H1 (cell line): ENCODE data around the gene BICRAL. TPM values are rescaled to one million over a fixed set of nuclear protein-coding genes. Genes with fewer than 3 reads are reported as not detected.

Experiments
- CTCF ChIA-PET: fragments of 300-600 bp; sonication (Branson Sonifier 250); formaldehyde crosslinking; loops from one replicate; lab custom pipeline; 2021; ENCODE audit not compliant: partially characterized antibody; lab: Charles Lee
- POLR2A ChIA-PET: fragments of 300-600 bp; sonication (Branson Sonifier 250); formaldehyde crosslinking; loops from one replicate; lab custom pipeline; 2021; ENCODE audit warnings: inconsistent platforms; ENCODE audit not compliant: partially characterized antibody; lab: Charles Lee
- DNase-seq, 2 experiments: peaks; one replicate each; pipeline versions ENCODE4 v3.0.0 to v3.0.0-alpha.2; 2010 to 2022; ENCODE audit warnings: low spot score in 2 of 2, low read depth in 1 of 2, mixed read lengths in 1 of 2
- FAIRE-seq: peaks from 2 replicates; lab custom pipeline; 2011; peaks lifted over from hg19 to GRCh38; lab: Jason Lieb, UNC
- H2AFZ ChIP-seq: 2 replicates; pipeline ENCODE4 v1.8.1; 2012; ENCODE audit warnings: low read length, inconsistent platforms
- H2AK5ac ChIP-seq: 2 replicates; pipeline ENCODE4 v1.6.1; 2013; ENCODE audit warnings: low read depth, low read length
- H2BK120ac ChIP-seq: replicated peaks from 2 replicates; pipeline ENCODE3; 2013; ENCODE audit warnings: low read depth, low read length, inconsistent platforms
- H2BK12ac ChIP-seq: 2 replicates; pipeline ENCODE4 v1.6.1; 2013; ENCODE audit warnings: low read depth, low read length
- H2BK15ac ChIP-seq: 2 replicates; pipeline ENCODE4 v1.6.1; 2013; ENCODE audit warnings: low read length
- H2BK20ac ChIP-seq: 2 replicates; pipeline ENCODE4 v1.6.1; 2013; ENCODE audit warnings: low read length
- H2BK5ac ChIP-seq: 2 replicates; pipeline ENCODE4 v1.6.1; 2013; ENCODE audit warnings: low read depth, low read length
- H3K14ac ChIP-seq: 2 replicates; pipeline ENCODE4 v1.6.1; 2013; ENCODE audit warnings: inconsistent platforms; ENCODE audit not compliant: insufficient read length
- H3K18ac ChIP-seq: 2 replicates; pipeline ENCODE4 v1.6.1; 2013; ENCODE audit warnings: low read length; ENCODE audit errors: extremely low read depth
- H3K23ac ChIP-seq: 2 replicates; pipeline ENCODE4 v1.6.1; 2013; ENCODE audit warnings: inconsistent platforms; ENCODE audit not compliant: insufficient read length
- H3K23me2 ChIP-seq: 2 replicates; pipeline ENCODE4 v1.6.1; 2013; ENCODE audit warnings: low read depth, low read length
- H3K27ac ChIP-seq: 2 replicates; pipeline ENCODE4 v1.6.1; 2011; ENCODE audit warnings: low read depth, low read length, inconsistent platforms
- H3K27me3 ChIP-seq, 4 experiments: replicated peaks in 1 of 4; 1 replicate in 1 of 4; 2 replicates in 3 of 4; pipeline versions ENCODE4 v1.6.1 to v1.8.1; 2011 to 2013; ENCODE audit warnings: low read length in 3 of 4, mild to moderate bottlenecking in 3 of 4, inconsistent platforms in 2 of 4, mixed read lengths in 2 of 4, moderate library complexity in 1 of 4; ENCODE audit not compliant: control insufficient read depth in 3 of 4, insufficient read depth in 3 of 4; ENCODE audit errors: extremely low read depth in 1 of 4
- H3K36me3 ChIP-seq, 4 experiments: 2 replicates each; pipeline versions ENCODE4 v1.6.1 to v1.8.1; 2011 to 2013; ENCODE audit warnings: mild to moderate bottlenecking in 4 of 4, low read length in 3 of 4, moderate library complexity in 2 of 4, control low read depth in 1 of 4, inconsistent platforms in 1 of 4; ENCODE audit not compliant: insufficient read depth in 4 of 4, control insufficient read depth in 2 of 4
- H3K4ac ChIP-seq: replicated peaks from 2 replicates; pipeline ENCODE3; 2013; ENCODE audit warnings: low read length, low read depth, mixed read lengths, inconsistent platforms; ENCODE audit not compliant: insufficient read length
- H3K4me1 ChIP-seq, 4 experiments: replicated peaks in 1 of 4; 1 replicate in 1 of 4; 2 replicates in 3 of 4; pipeline versions ENCODE4 v1.6.1 to v1.8.1; 2011 to 2013; ENCODE audit warnings: low read length in 3 of 4, inconsistent platforms in 2 of 4, mixed read lengths in 1 of 4; ENCODE audit not compliant: insufficient read depth in 4 of 4, control insufficient read depth in 3 of 4
- H3K4me2 ChIP-seq, 2 experiments: 2 replicates each; pipeline versions ENCODE4 v1.6.1 to v1.8.1; 2011 to 2013; ENCODE audit warnings: low read depth in 2 of 2, low read length in 2 of 2, control low read depth in 1 of 2, inconsistent platforms in 1 of 2, mild to moderate bottlenecking in 1 of 2; ENCODE audit not compliant: insufficient read depth in 1 of 2
- H3K4me3 ChIP-seq, 4 experiments: fragments of 200-600, 300-600 bp in 1 of 4; sonication (generic), shearing (Covaris generic), sonication (Bioruptor Twin) in 1 of 4; 2 replicates each; pipeline versions ENCODE4 v1.5.1 to v1.8.1; 2011 to 2016; ENCODE audit warnings: low read length in 4 of 4, low read depth in 3 of 4, control low read depth in 2 of 4, inconsistent platforms in 2 of 4, mild to moderate bottlenecking in 2 of 4, mixed read lengths in 1 of 4, moderate library complexity in 1 of 4; ENCODE audit not compliant: insufficient read depth in 2 of 4; ENCODE audit errors: extremely low read depth in 1 of 4
- H3K56ac ChIP-seq: replicated peaks from 2 replicates; pipeline ENCODE3; 2013; ENCODE audit warnings: low read depth, mild to moderate bottlenecking, mixed read lengths, low read length, inconsistent platforms; ENCODE audit not compliant: insufficient read length
- H3K79me1 ChIP-seq: 2 replicates; pipeline ENCODE4 v1.6.1; 2013; ENCODE audit warnings: low read depth, low read length, control low read depth
- H3K79me2 ChIP-seq, 2 experiments: 2 replicates each; pipeline versions ENCODE4 v1.6.1 to v1.8.1; 2012 to 2013; ENCODE audit warnings: low read length in 2 of 2, mild to moderate bottlenecking in 2 of 2, inconsistent platforms in 1 of 2; ENCODE audit not compliant: insufficient read depth in 2 of 2, control insufficient read depth in 1 of 2
- H3K9ac ChIP-seq, 4 experiments: replicated peaks in 1 of 4; 1 replicate in 1 of 4; 2 replicates in 3 of 4; pipeline versions ENCODE4 v1.6.1 to v1.8.1; 2011 to 2013; ENCODE audit warnings: low read depth in 3 of 4, low read length in 3 of 4, control low read depth in 2 of 4, mild to moderate bottlenecking in 2 of 4, moderate library complexity in 2 of 4, inconsistent platforms in 1 of 4; ENCODE audit errors: extremely low read depth in 1 of 4
- H3K9me3 ChIP-seq, 2 experiments: 2 replicates each; pipeline versions ENCODE4 v1.6.1 to v1.8.1; 2012 to 2013; ENCODE audit warnings: mild to moderate bottlenecking in 2 of 2, moderate library complexity in 2 of 2, control low read depth in 1 of 2, inconsistent platforms in 1 of 2, low read depth in 1 of 2, low read length in 1 of 2, mixed read lengths in 1 of 2; ENCODE audit not compliant: insufficient read depth in 2 of 2
- H4K20me1 ChIP-seq, 2 experiments: replicated peaks in 1 of 2; 2 replicates each; pipeline versions ENCODE3 to v1.8.1; 2011 to 2013; ENCODE audit warnings: inconsistent platforms in 2 of 2, low read length in 2 of 2, mild to moderate bottlenecking in 1 of 2; ENCODE audit not compliant: insufficient read depth in 2 of 2, control insufficient read depth in 1 of 2
- H4K5ac ChIP-seq: 2 replicates; pipeline ENCODE4 v1.6.1; 2013; ENCODE audit warnings: low read length, low read depth, mixed read lengths, inconsistent platforms; ENCODE audit not compliant: insufficient read length
- H4K8ac ChIP-seq: 2 replicates; pipeline ENCODE4 v1.8.0; 2013; ENCODE audit warnings: mild to moderate bottlenecking, moderate library complexity, low read length, inconsistent platforms; ENCODE audit not compliant: insufficient read depth; ENCODE audit errors: extremely low read depth
- H4K91ac ChIP-seq: replicated peaks from 2 replicates; pipeline ENCODE3; 2013; ENCODE audit warnings: low read length, mixed read lengths, inconsistent platforms; ENCODE audit not compliant: insufficient read length
- ASH2L ChIP-seq: fragments of 200-600, 300-600 bp; sonication (generic); IDR thresholded peaks from one replicate; pipeline ENCODE4 v1.7.1; 2017; ENCODE audit warnings: low read length
- BCL11A ChIP-seq, 2 experiments: IDR thresholded peaks; one replicate each; pipeline ENCODE4 v1.6.1; 2011; ENCODE audit warnings: low read depth in 2 of 2, low read length in 2 of 2, mild to moderate bottlenecking in 2 of 2
- EGR1 ChIP-seq: IDR thresholded peaks from 2 replicates; pipeline ENCODE4 v1.6.1; 2011; ENCODE audit warnings: low read depth, low read length, borderline replicate concordance
- FOSL1 ChIP-seq: IDR thresholded peaks from 2 replicates; pipeline ENCODE4 v1.6.1; 2011; ENCODE audit warnings: mild to moderate bottlenecking, low read depth, low read length, moderate library complexity; ENCODE audit not compliant: insufficient read depth
- KDM1A ChIP-seq: fragments of 200-600, 300-600 bp; sonication (generic); IDR thresholded peaks from 2 replicates; pipeline ENCODE4 v1.7.1; 2016; ENCODE audit warnings: mild to moderate bottlenecking, low read length, borderline replicate concordance
- NRF1 ChIP-seq: IDR thresholded peaks from 2 replicates; pipeline ENCODE4 v1.6.1; 2011; ENCODE audit warnings: mild to moderate bottlenecking, low read depth, low read length, improper control_type of control experiment
- RAD21 ChIP-seq, 2 experiments: IDR thresholded peaks in 1 of 2; conservative IDR thresholded peaks in 1 of 2; 2 replicates each; pipeline ENCODE4 v1.6.1; 2011; ENCODE audit warnings: low read depth in 2 of 2, low read length in 2 of 2, improper control_type of control experiment in 1 of 2, inconsistent platforms in 1 of 2, mild to moderate bottlenecking in 1 of 2, moderate library complexity in 1 of 2
- SIRT6 ChIP-seq: IDR thresholded peaks from one replicate; pipeline ENCODE4 v1.7.1; 2012; ENCODE audit warnings: low read length, inconsistent platforms
- WGBS, 2 experiments: shearing (Covaris generic) in 1 of 2; methylation state at CpG; one replicate each; pipeline versions ENCODE4 v1.1.6 to v1.1.7; 2013 to 2015; ENCODE audit warnings: low lambda C conversion rate in 2 of 2, mixed read lengths in 2 of 2, inconsistent platforms in 1 of 2, low coverage in 1 of 2, missing lambda C conversion rate in 1 of 2; ENCODE audit not compliant: insufficient replicate concordance in 2 of 2, insufficient coverage in 1 of 2, insufficient read length in 1 of 2; ENCODE audit errors: extremely low coverage in 1 of 2, missing lambda C conversion rate in 1 of 2; 5-methylcytosine and 5-hydroxymethylcytosine counted together
- polyA plus RNA-seq, 7 experiments: library from polyadenylated mRNA; depleted of rRNA in 3 of 7; stranded (reverse) in 5 of 7; unstranded in 2 of 7; fragments of >200 nt in 5 of 7; fragments of 200-250 nt in 2 of 7; gene quantifications; 1 replicate in 5 of 7; 2 replicates in 1 of 7; 4 replicates in 1 of 7; pipeline versions ENCODE4 v1.2.1 to v1.2.3, GENCODE V29; 2011 to 2013; ENCODE audit warnings: missing spikeins in 2 of 7, mixed read lengths in 2 of 7
- total RNA-seq: library from RNA; stranded (reverse); fragmentation: NEBNext Ultra II Directional; extraction: Animal tissue kit (Norgen Biotek cat#: 25700); gene quantifications from 2 replicates; pipeline ENCODE4 v1.2.1, GENCODE V29; 2021
- TF ChIP-seq, protein P1 (sequence below): IDR thresholded peaks from 2 replicates; pipeline ENCODE4 v1.6.1; 2011; ENCODE audit warnings: low read depth, mild to moderate bottlenecking, low read length; ENCODE audit not compliant: insufficient read depth
- TF ChIP-seq, protein P2 (sequence below), 3 experiments: IDR thresholded peaks; 1 replicate in 2 of 3; 2 replicates in 1 of 3; pipeline versions ENCODE4 v1.5.1 to v1.6.1; 2011; ENCODE audit warnings: low read length in 3 of 3, mild to moderate bottlenecking in 3 of 3, inconsistent platforms in 2 of 3, low read depth in 1 of 3, moderate library complexity in 1 of 3; ENCODE audit not compliant: insufficient read depth in 1 of 3; ENCODE audit errors: control extremely low read depth in 1 of 3

BICRAL gene
- total and polyA plus RNA-seq, 2 of the 8 experiments (the other 6 are each of a cell fraction or from before 2014, with no cell fraction given) = 9.4 to 12.2 TPM

- Histone ChIP-seq H3K4me2 (peak overlapping the region; percentile 22 to 44; a peak in 1 of 4 replicates), H3K4me1 (peaks cover 4 to 22% (median 14%) of the 10 kb centered on the region in 4 experiments; a peak in 5 of 7 replicates), H2BK15ac (no peak overlapping the region), H3K4me3 (no peak overlapping the region), H3K4ac (no peak overlapping the region), H4K91ac (no peak overlapping the region), H2AFZ (no peak overlapping the region), H3K36me3 (peaks cover 0 to 8% (median 2%) of the 10 kb centered on the region in 4 experiments; a peak in 4 of 8 replicates), H2BK120ac (no peak overlapping the region), H4K5ac (no peak overlapping the region), H3K9me3 (no peaks in the 10 kb centered on the region), H2AK5ac (no peak overlapping the region), H3K18ac (no peak overlapping the region), H3K14ac (no peak overlapping the region), H3K79me1 (0 out of 2 replicates have a peak, but pooled peaks cover 2% of the 10 kb centered on the region), H4K8ac (no peak overlapping the region), H3K27me3 (no peaks in the 10 kb centered on the region), H3K9ac (no peak overlapping the region), H4K20me1 (no peaks in the 10 kb centered on the region), H3K23ac (no peak overlapping the region), H2BK20ac (no peak overlapping the region), H3K79me2 (no peaks in the 10 kb centered on the region), H2BK12ac (no peak overlapping the region), H3K56ac (no peak overlapping the region), H3K23me2 (no peaks in the 10 kb centered on the region), H3K27ac (no peak overlapping the region), H2BK5ac (no peak overlapping the region)
- DNase-seq = no peak
- FAIRE-seq = no peak
- 90% methylated on average over 2 of the region's 2 CpGs; no CpG with 5 or more reads in 1 of the 2 experiments for WGBS, 2 experiments
- POLR2A ChIA-PET = interaction anchor here (0.8 to 1.8 kb wide), 3 partner anchors 33 to 72 kb away, joined by 3 to 5 read pairs (median 3); partner anchors contain the start of genes BICRAL and TBCC
- CTCF ChIA-PET = interaction anchor here (0.7 to 4.2 kb wide), 6 partner anchors 10 to 28 kb away, joined by 3 to 22 read pairs (median 4); no protein-coding TSS in a partner anchor
- TF ChIP-seq RAD21 (IDR thresholded peaks at IDR 0.05 in 1 of 2, conservative IDR thresholded peaks at IDR 0.05 in 1 of 2; ENCODE audit: low read depth in 2 of 2, low read length in 2 of 2) = no peak
- no peak for TF ChIP-seq KDM1A
- no peak for TF ChIP-seq BCL11A (IDR thresholded peaks at IDR 0.05; ENCODE audit: low read depth in 2 of 2, low read length in 2 of 2)
- TF ChIP-seq, protein P1, sequence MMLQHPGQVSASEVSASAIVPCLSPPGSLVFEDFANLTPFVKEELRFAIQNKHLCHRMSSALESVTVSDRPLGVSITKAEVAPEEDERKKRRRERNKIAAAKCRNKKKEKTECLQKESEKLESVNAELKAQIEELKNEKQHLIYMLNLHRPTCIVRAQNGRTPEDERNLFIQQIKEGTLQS = no peak
- no peak for TF ChIP-seq ASH2L
- TF ChIP-seq EGR1 = no peak
- TF ChIP-seq SIRT6 = no peak
- TF ChIP-seq, protein P2, sequence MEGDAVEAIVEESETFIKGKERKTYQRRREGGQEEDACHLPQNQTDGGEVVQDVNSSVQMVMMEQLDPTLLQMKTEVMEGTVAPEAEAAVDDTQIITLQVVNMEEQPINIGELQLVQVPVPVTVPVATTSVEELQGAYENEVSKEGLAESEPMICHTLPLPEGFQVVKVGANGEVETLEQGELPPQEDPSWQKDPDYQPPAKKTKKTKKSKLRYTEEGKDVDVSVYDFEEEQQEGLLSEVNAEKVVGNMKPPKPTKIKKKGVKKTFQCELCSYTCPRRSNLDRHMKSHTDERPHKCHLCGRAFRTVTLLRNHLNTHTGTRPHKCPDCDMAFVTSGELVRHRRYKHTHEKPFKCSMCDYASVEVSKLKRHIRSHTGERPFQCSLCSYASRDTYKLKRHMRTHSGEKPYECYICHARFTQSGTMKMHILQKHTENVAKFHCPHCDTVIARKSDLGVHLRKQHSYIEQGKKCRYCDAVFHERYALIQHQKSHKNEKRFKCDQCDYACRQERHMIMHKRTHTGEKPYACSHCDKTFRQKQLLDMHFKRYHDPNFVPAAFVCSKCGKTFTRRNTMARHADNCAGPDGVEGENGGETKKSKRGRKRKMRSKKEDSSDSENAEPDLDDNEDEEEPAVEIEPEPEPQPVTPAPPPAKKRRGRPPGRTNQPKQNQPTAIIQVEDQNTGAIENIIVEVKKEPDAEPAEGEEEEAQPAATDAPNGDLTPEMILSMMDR (IDR thresholded peaks at IDR 0.05; ENCODE audit: control extremely low read depth in 1 of 3, insufficient read depth in 1 of 3, low read depth in 1 of 3, low read length in 3 of 3) = no peak
- TF ChIP-seq NRF1 = no peak
- no peak for TF ChIP-seq FOSL1
Observed at GRCh38 chr6:42818416-42818815, 36.6 kb downstream of the BICRAL start.
